Gastrocnemius medialis (tissue), 4 donors: ENCODE data around the gene MRPS12.

ENCODE experiments used
- POLR2A ChIP-seq, 2 donors: fragments of 450-650 bp; IDR thresholded peaks; one replicate each; pipeline ENCODE4 v1.6.1; 2017; ENCODE audit warnings: antibody characterized with exemption in 2 of 2, mild to moderate bottlenecking in 2 of 2, moderate library complexity in 2 of 2
- TF ChIP-seq, protein P1 (sequence below), 5 experiments: fragments of 450-650 bp in 3 of 5; fragments of 200-600 bp in 2 of 5; sonication (generic) in 2 of 5; IDR thresholded peaks in 4 of 5; conservative IDR thresholded peaks in 1 of 5; 1 replicate in 4 of 5; 2 replicates in 1 of 5; pipeline ENCODE4 v1.5.1; 2016 to 2019; ENCODE audit warnings: antibody characterized with exemption in 5 of 5, mild to moderate bottlenecking in 3 of 5, moderate library complexity in 3 of 5

- TF ChIP-seq, protein P1, sequence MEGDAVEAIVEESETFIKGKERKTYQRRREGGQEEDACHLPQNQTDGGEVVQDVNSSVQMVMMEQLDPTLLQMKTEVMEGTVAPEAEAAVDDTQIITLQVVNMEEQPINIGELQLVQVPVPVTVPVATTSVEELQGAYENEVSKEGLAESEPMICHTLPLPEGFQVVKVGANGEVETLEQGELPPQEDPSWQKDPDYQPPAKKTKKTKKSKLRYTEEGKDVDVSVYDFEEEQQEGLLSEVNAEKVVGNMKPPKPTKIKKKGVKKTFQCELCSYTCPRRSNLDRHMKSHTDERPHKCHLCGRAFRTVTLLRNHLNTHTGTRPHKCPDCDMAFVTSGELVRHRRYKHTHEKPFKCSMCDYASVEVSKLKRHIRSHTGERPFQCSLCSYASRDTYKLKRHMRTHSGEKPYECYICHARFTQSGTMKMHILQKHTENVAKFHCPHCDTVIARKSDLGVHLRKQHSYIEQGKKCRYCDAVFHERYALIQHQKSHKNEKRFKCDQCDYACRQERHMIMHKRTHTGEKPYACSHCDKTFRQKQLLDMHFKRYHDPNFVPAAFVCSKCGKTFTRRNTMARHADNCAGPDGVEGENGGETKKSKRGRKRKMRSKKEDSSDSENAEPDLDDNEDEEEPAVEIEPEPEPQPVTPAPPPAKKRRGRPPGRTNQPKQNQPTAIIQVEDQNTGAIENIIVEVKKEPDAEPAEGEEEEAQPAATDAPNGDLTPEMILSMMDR (IDR thresholded peaks at IDR 0.05 in 4 of 5, conservative IDR thresholded peaks at IDR 0.05 in 1 of 5) = no peak
- no peak for TF ChIP-seq POLR2A (IDR thresholded peaks at IDR 0.05)
Observed at GRCh38 chr19:38904581-38905539, 25.9 kb upstream of the MRPS12 start.
